GM06990 (cell line): ENCODE measurements around the gene GNAI3.

Experiments used
- DNase-seq: peaks from one replicate; pipeline ENCODE4 v3.0.0-alpha.2; 2011; ENCODE audit not compliant: insufficient read length; ENCODE audit errors: extremely low read depth
- H3K27me3 ChIP-seq: replicated peaks from 2 replicates; pipeline ENCODE4 v1.6.0; 2011; ENCODE audit warnings: low read length; ENCODE audit not compliant: control insufficient read depth, insufficient read depth
- H3K36me3 ChIP-seq: 2 replicates; pipeline ENCODE4 v1.5.1; 2011; ENCODE audit warnings: low read length; ENCODE audit not compliant: control insufficient read depth, insufficient read depth
- H3K4me3 ChIP-seq: replicated peaks from 2 replicates; pipeline ENCODE4 v1.5.1; 2011; ENCODE audit warnings: low read depth, mild to moderate bottlenecking, control low read depth, low read length
- CTCF ChIP-seq: IDR thresholded peaks from 2 replicates; pipeline ENCODE4 v1.5.1; 2011; ENCODE audit warnings: low read length, control low read depth, mild to moderate bottlenecking, inconsistent platforms; ENCODE audit not compliant: insufficient read depth, poor library complexity, severe bottlenecking

GNAI3 gene

GRCh38 chr1:109569323-109569722 is 20.9 kb downstream of the GNAI3 start:
- Histone ChIP-seq H3K27me3 (no peaks in the 10 kb centered on the region), H3K4me3 (no peak overlapping the region), H3K36me3 (no peaks in the 10 kb centered on the region)
- TF ChIP-seq CTCF: no peak
- no peak for DNase-seq

GRCh38 chr1:109570414-109570813 is 22.0 kb downstream of the GNAI3 start:
- no peak for DNase-seq
- no peaks in the 10 kb centered on the region for H3K36me3 ChIP-seq
- no peak for TF ChIP-seq CTCF
- no peak overlapping the region for H3K4me3 ChIP-seq
- no peaks in the 10 kb centered on the region for H3K27me3 ChIP-seq

DNA sequence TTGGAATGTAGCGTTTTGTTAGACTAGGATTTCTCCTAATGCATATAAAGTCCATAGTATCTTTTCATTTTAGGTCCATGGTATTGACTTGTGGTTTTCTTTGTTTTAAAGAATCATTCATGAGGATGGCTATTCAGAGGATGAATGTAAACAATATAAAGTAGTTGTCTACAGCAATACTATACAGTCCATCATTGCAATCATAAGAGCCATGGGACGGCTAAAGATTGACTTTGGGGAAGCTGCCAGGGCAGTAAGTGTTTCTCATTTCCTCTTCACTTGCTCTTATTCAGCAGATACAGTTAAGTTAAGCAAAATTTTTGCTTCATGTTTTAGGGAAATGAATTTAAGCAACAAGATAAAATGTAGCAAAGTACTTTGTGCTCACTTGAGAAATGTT is 25.4 kb downstream of the GNAI3 start:
- no peak for TF ChIP-seq CTCF
- H3K36me3 ChIP-seq: no peaks in the 10 kb centered on the region
- no peaks in the 10 kb centered on the region for H3K27me3 ChIP-seq
- H3K4me3 ChIP-seq: no peak overlapping the region
- DNase-seq: no peak

- no peak overlapping the region for H3K4me3 ChIP-seq
- H3K27me3 ChIP-seq: no peaks in the 10 kb centered on the region
- peaks cover 1% of the 10 kb centered on the region; the same call in 1 of the 2 replicates for H3K36me3 ChIP-seq
- no peak for TF ChIP-seq CTCF
- DNase-seq: no peak
These were observed 30.6 kb downstream of the GNAI3 start for GRCh38 chr1:109578947-109579443.

DNA sequence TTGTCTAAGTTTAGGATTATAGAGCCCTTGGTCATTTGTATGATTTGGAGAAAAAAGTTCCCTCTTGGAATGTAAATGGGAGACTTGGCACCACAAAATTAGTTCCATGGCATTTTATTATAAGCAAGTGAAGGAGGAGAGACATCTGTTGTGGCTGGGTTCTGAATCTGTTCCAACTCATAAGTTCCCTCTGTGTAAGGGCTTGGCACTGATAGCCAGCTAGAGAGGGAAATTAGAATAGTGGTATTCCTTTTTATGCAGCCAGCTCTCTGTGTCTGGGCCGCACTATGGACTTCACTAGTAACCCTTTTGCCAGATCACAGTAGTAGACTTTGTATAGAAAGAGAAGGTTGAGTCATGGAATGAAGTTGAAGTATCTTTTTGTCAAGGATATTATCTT is 31.1 kb downstream of the GNAI3 start:
- DNase-seq: no peak

More for the DNA sequence above, 31.1 kb downstream of the GNAI3 start:
- Histone ChIP-seq H3K27me3 (no peaks in the 10 kb centered on the region), H3K4me3 (no peak overlapping the region), H3K36me3 (peaks cover 1% of the 10 kb centered on the region; the same call in 1 of the 2 replicates)
- no peak for TF ChIP-seq CTCF
